Inflammatory macrophage treated with lipopolysaccharide for 4 hours (primary cell): ENCODE data around the gene NME9.
"Not testable (repeated sequence)": the region's sequence is repeated elsewhere in the genome, so short reads cannot be mapped to it uniquely, and the experiment has no call there.

ENCODE experiments used
- DNase-seq: peaks from one replicate; pipeline ENCODE4 v3.0.0-alpha.2; 2020

The NME9 gene

GRCh38 chr3:138329127-138329983 lies at the start of gene NME9:
Gene NME9, minus strand, starts transcription at chr3:138329851. Its CDS starts 516 bp downstream, at chr3:138329335.
- peak; percentile 50 for DNase-seq

- DNase-seq: no peak
These were observed 49.3 kb upstream of the NME9 start for GRCh38 chr3:138378990-138379389.

GRCh38 chr3:138378331-138378730 lies 48.7 kb upstream of the NME9 start:
- no peak for DNase-seq

GRCh38 chr3:138377804-138378203 lies 48.2 kb upstream of the NME9 start:
- no peak for DNase-seq

GRCh38 chr3:138377212-138377611 lies 47.6 kb upstream of the NME9 start:
- not testable (repeated sequence) for DNase-seq

- no peak for DNase-seq
These were observed 47.0 kb upstream of the NME9 start for GRCh38 chr3:138376663-138377062.

- no peak for DNase-seq
These were observed 45.8 kb upstream of the NME9 start for GRCh38 chr3:138375447-138375846.

- DNase-seq: no peak
These were observed 45.0 kb upstream of the NME9 start for GRCh38 chr3:138374573-138375134.

- no peak for DNase-seq
These were observed 44.1 kb upstream of the NME9 start for GRCh38 chr3:138373736-138374094.

- no peak for DNase-seq
These were observed 43.6 kb upstream of the NME9 start for GRCh38 chr3:138373087-138373735.

GRCh38 chr3:138371070-138371965 lies 41.7 kb upstream of the NME9 start:
- peak; percentile 98 for DNase-seq

GRCh38 chr3:138370321-138370720 lies 40.7 kb upstream of the NME9 start:
- DNase-seq: no peak

- DNase-seq: no peak
These were observed 39.7 kb upstream of the NME9 start for GRCh38 chr3:138369151-138369900.

GRCh38 chr3:138367911-138368310 lies 38.3 kb upstream of the NME9 start:
- DNase-seq: peak; percentile 93

- DNase-seq: peak; percentile 11
These were observed 37.7 kb upstream of the NME9 start for GRCh38 chr3:138367326-138367850.

- no peak for DNase-seq
These were observed 36.5 kb upstream of the NME9 start for GRCh38 chr3:138366006-138366759.

- no peak for DNase-seq
These were observed 35.6 kb upstream of the NME9 start for GRCh38 chr3:138365253-138365555.

GRCh38 chr3:138364356-138365252 lies 35.0 kb upstream of the NME9 start:
- DNase-seq: no peak

GRCh38 chr3:138363322-138363721 lies 33.7 kb upstream of the NME9 start:
- DNase-seq: no peak

- no peak for DNase-seq
These were observed 32.9 kb upstream of the NME9 start for GRCh38 chr3:138362538-138362937.
